Calu3 (cell line): Measurements from ENCODE around the gene SLC35G2. TPM values are rescaled to one million over a fixed set of nuclear protein-coding genes. Genes with fewer than 3 reads are reported as not detected.

Source experiments
- BruUV-seq: library from RNA; stranded (reverse); fragments of 400-500 nt; replicated peaks from 2 replicates; lab custom pipeline; 2021; lab: Mats Ljungman, UMichigan
- CTCF ChIA-PET: fragments of 300-600 bp; sonication (Branson Sonifier 250); formaldehyde crosslinking; loops from one replicate; lab custom pipeline; 2022; ENCODE audit warnings: antibody characterized with exemption; lab: Charles Lee
- DNase-seq: peaks from one replicate; pipeline ENCODE4 v3.0.0; 2022
- H3K27ac Mint-ChIP-seq: one replicate; pipeline ENCODE4 v1.8.0; 2022; ENCODE audit warnings: mixed read lengths; ENCODE audit not compliant: unreplicated experiment
- H3K27me3 Mint-ChIP-seq: one replicate; pipeline ENCODE4 v1.8.0; 2022; ENCODE audit warnings: mixed read lengths; ENCODE audit not compliant: unreplicated experiment
- H3K36me3 Mint-ChIP-seq: one replicate; pipeline ENCODE4 v1.8.0; 2022; ENCODE audit warnings: mild to moderate bottlenecking, moderate library complexity, mixed read lengths; ENCODE audit not compliant: insufficient read depth, unreplicated experiment
- H3K4me1 Mint-ChIP-seq: one replicate; pipeline ENCODE4 v1.8.0; 2022; ENCODE audit warnings: mild to moderate bottlenecking, low read depth, mixed read lengths; ENCODE audit not compliant: unreplicated experiment
- H3K4me3 Mint-ChIP-seq: one replicate; pipeline ENCODE4 v1.8.0; 2022; ENCODE audit warnings: mild to moderate bottlenecking, low read depth, moderate library complexity, mixed read lengths; ENCODE audit not compliant: unreplicated experiment
- H3K9me3 Mint-ChIP-seq: one replicate; pipeline ENCODE4 v1.8.0; 2022; ENCODE audit warnings: low read depth, mixed read lengths; ENCODE audit not compliant: unreplicated experiment
- CTCF ChIP-seq: fragments of 200-600 bp; IDR thresholded peaks from one replicate; pipeline ENCODE4 v1.8.0; 2022; ENCODE audit warnings: antibody characterized with exemption; ENCODE audit not compliant: unreplicated experiment
- intact Hi-C: fragments of 100-400 bp; cut with micrococcal nuclease; formaldehyde crosslinking; loops from one replicate; pipeline ENCODE4 v1.10.0; 2022; ENCODE audit not compliant: unreplicated experiment
- total RNA-seq: library from RNA; stranded (reverse); gene quantifications from 2 replicates; pipeline ENCODE4 v1.2.3, GENCODE V29; 2022

Gene SLC35G2
- total RNA-seq, 1 experiment from 2014 or later, result 31.4 TPM

DNA sequence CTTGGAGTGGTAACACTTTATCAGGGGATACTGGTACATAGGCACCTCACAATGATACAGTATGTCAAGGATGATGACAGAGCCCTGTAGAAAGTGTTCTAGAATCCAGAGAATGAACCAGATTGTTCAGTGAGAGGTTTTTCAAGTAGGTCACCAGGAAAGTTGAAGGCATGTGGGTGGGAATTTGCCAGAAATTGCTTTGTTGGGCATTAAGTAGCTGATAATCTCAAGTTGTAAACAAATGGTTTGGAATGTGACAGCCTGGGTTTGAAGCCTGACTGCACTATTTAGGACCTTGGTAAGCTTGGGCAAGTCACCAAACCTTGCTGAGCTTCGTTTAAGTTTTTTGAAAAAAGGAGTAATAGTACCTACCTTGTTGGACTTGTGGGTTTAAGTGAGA lies 12.5 kb downstream of the SLC35G2 start:
- intact Hi-C loops, result no loop called here
- DNase-seq, result no peak
- Mint-ChIP-seq H3K4me3 (no peak overlapping the region), H3K9me3 (peaks cover 7% of the 10 kb centered on the region), H3K27me3 (no peaks in the 10 kb centered on the region), H3K4me1 (peaks cover 38% of the 10 kb centered on the region), H3K36me3 (no peaks in the 10 kb centered on the region), H3K27ac (no peak overlapping the region)
- no peak for TF ChIP-seq CTCF
- CTCF ChIA-PET, result interaction anchor here (0.7 kb wide), 1 partner anchor 62 kb away, joined by 3 read pairs; no protein-coding TSS in a partner anchor
- BruUV-seq, result no TSS peak

GRCh38 chr3:136835089-136835812 lies 16.3 kb downstream of the SLC35G2 start:
- no peak overlapping the region for H3K4me3 Mint-ChIP-seq
- intact Hi-C loops, result no loop called here
- DNase-seq, result no peak
- CTCF ChIA-PET, result no interaction called here
- no TSS peak for BruUV-seq
- no peaks in the 10 kb centered on the region for H3K27me3 Mint-ChIP-seq
- H3K4me1 Mint-ChIP-seq, result peaks cover 48% of the 10 kb centered on the region
- H3K9me3 Mint-ChIP-seq, result peaks cover 3% of the 10 kb centered on the region
- no peak overlapping the region for H3K27ac Mint-ChIP-seq
- no peak for TF ChIP-seq CTCF
- peaks cover 10% of the 10 kb centered on the region for H3K36me3 Mint-ChIP-seq

DNA sequence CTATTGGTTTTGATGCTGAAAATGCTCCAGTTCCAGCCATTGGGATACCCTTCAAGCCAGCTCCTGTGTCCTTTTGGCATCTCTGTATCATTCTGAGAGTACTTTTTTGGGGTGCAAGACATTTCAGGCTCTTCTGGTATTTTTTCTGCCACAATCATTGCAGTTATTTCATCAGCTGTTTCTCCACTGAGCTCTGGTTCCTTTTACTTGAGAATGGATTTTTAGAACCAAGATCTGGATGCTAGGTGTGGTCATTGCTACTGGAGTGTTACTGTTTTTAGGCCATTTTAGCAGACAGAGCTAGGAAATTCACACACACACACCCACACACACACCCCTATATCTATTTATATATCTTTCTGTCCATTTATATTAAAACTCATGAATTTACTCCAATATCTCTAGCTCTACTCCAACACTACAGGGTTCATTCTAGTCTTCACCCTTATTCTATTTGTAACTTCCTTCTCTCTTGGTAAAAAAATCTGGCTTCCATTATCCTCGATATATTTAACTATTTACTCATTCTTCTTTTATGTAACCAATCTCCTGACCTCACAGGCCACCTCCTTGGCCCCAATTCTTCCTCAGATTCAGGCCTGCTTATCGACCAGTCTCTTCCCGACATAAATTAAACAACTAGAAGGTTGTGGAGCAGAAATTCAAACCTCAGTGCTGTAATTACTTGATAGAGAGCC lies 17.0 kb downstream of the SLC35G2 start:
- no peak overlapping the region for H3K4me3 Mint-ChIP-seq
- DNase-seq, result no peak
- no peak for TF ChIP-seq CTCF
- H3K27ac Mint-ChIP-seq, result peak overlapping the region; percentile 10
- BruUV-seq, result no TSS peak
- H3K27me3 Mint-ChIP-seq, result no peaks in the 10 kb centered on the region
- CTCF ChIA-PET, result no interaction called here
- intact Hi-C loops, result no loop called here
- no peaks in the 10 kb centered on the region for H3K9me3 Mint-ChIP-seq
- H3K4me1 Mint-ChIP-seq, result peaks cover 45% of the 10 kb centered on the region
- H3K36me3 Mint-ChIP-seq, result peaks cover 17% of the 10 kb centered on the region

- no peak for TF ChIP-seq CTCF
- peak overlapping the region; percentile 10 for H3K27ac Mint-ChIP-seq
- H3K27me3 Mint-ChIP-seq, result no peaks in the 10 kb centered on the region
- no peak for DNase-seq
- no TSS peak for BruUV-seq
- no peak overlapping the region for H3K4me3 Mint-ChIP-seq
- no peaks in the 10 kb centered on the region for H3K9me3 Mint-ChIP-seq
- intact Hi-C loops, result no loop called here
- peaks cover 42% of the 10 kb centered on the region for H3K4me1 Mint-ChIP-seq
- H3K36me3 Mint-ChIP-seq, result peaks cover 18% of the 10 kb centered on the region
- CTCF ChIA-PET, result no interaction called here
These were observed 17.7 kb downstream of the SLC35G2 start for GRCh38 chr3:136836511-136837156.
